NCI-H82 treated with DMSO at 0.1 percent for 48 hours (cell line): ENCODE results near the gene SEMA6D.

Experiments
- DNase-seq: peaks from one replicate; lab custom pipeline; 2025; ENCODE audit not compliant: unreplicated experiment; lab: John Stamatoyannopoulos, UW

The SEMA6D gene

GRCh38 chr15:47780971-47781370 lies 63.7 kb downstream of the SEMA6D start:
- DNase-seq: no peak

- no peak for DNase-seq
Observed at GRCh38 chr15:47781527-47781926, 64.2 kb downstream of the SEMA6D start.

- DNase-seq: no peak
Observed at GRCh38 chr15:47784820-47785219, 67.5 kb downstream of the SEMA6D start.

- DNase-seq: no peak
Observed at GRCh38 chr15:47786371-47786770, 69.1 kb downstream of the SEMA6D start.

- peak; percentile 48 for DNase-seq
Observed at GRCh38 chr15:47787875-47788274, 70.6 kb downstream of the SEMA6D start.

GRCh38 chr15:47788685-47789084 lies 71.4 kb downstream of the SEMA6D start:
- no peak for DNase-seq

- no peak for DNase-seq
Observed at GRCh38 chr15:47791161-47791560, 73.9 kb downstream of the SEMA6D start.

GRCh38 chr15:47792231-47792630 lies 74.9 kb downstream of the SEMA6D start:
- DNase-seq: no peak

- DNase-seq: no peak
Observed at GRCh38 chr15:47794252-47794914, 77.1 kb downstream of the SEMA6D start.

GRCh38 chr15:47795864-47796263 lies 78.6 kb downstream of the SEMA6D start:
- DNase-seq: no peak

- DNase-seq: no peak
Observed at GRCh38 chr15:47796339-47796738, 79.0 kb downstream of the SEMA6D start.

- DNase-seq: no peak
Observed at GRCh38 chr15:47796830-47797229, 79.5 kb downstream of the SEMA6D start.

GRCh38 chr15:47801522-47801921 lies 84.2 kb downstream of the SEMA6D start:
- DNase-seq: no peak

- DNase-seq: no peak
Observed at GRCh38 chr15:47802216-47802615, 84.9 kb downstream of the SEMA6D start.

- no peak for DNase-seq
Observed at GRCh38 chr15:47803767-47804166, 86.5 kb downstream of the SEMA6D start.

GRCh38 chr15:47804733-47805132 lies 87.4 kb downstream of the SEMA6D start:
- no peak for DNase-seq

- peak; percentile 94 for DNase-seq
Observed at GRCh38 chr15:47806008-47806407, 88.7 kb downstream of the SEMA6D start.

- no peak for DNase-seq
Observed at GRCh38 chr15:47811172-47811571, 93.9 kb downstream of the SEMA6D start.

- DNase-seq: no peak
Observed at GRCh38 chr15:47812470-47812999, 95.2 kb downstream of the SEMA6D start.

- no peak for DNase-seq
Observed at GRCh38 chr15:47813748-47814384, 96.6 kb downstream of the SEMA6D start.

- DNase-seq: no peak
Observed at GRCh38 chr15:47814620-47815019, 97.3 kb downstream of the SEMA6D start.

- DNase-seq: no peak
Observed at GRCh38 chr15:47817969-47818548, 100.8 kb downstream of the SEMA6D start.
